ENCODE measurements around the gene CLCN7.

Gene CLCN7

GRCh38 chr16:1446296-1447080 lies 28.3 kb downstream of the CLCN7 start:
- Histone ChIP-seq H3K36me3 (ENCODE audit: low read depth) (no peaks in the 10 kb centered on the region), H3K4me1 (ENCODE audit: insufficient read depth, poor library complexity, severe bottlenecking) (no peaks in the 10 kb centered on the region), H3K9me3 (ENCODE audit: severe bottlenecking) (no peaks in the 10 kb centered on the region), H3K27ac (ENCODE audit: poor library complexity, severe bottlenecking) (no peak overlapping the region), H3K27me3 (ENCODE audit: insufficient read depth, poor library complexity, severe bottlenecking) (no peaks in the 10 kb centered on the region), H3K4me3 (ENCODE audit: severe bottlenecking) (no peak overlapping the region)
- no peak for ATAC-seq (ENCODE audit: low read depth)
- DNase-seq (ENCODE audit: low spot score) = no peak
- TF ChIP-seq CTCF (IDR thresholded peaks at IDR 0.05; ENCODE audit: poor library complexity, severe bottlenecking) = no peak

GRCh38 chr16:1445518-1446203 lies 29.2 kb downstream of the CLCN7 start:
- TF ChIP-seq CTCF (IDR thresholded peaks at IDR 0.05; ENCODE audit: poor library complexity, severe bottlenecking) = no peak
- DNase-seq (ENCODE audit: low spot score) = no peak
- Histone ChIP-seq H3K4me3 (ENCODE audit: severe bottlenecking) (no peak overlapping the region), H3K4me1 (ENCODE audit: insufficient read depth, poor library complexity, severe bottlenecking) (no peaks in the 10 kb centered on the region), H3K9me3 (ENCODE audit: severe bottlenecking) (no peaks in the 10 kb centered on the region), H3K27ac (ENCODE audit: poor library complexity, severe bottlenecking) (no peak overlapping the region), H3K27me3 (ENCODE audit: insufficient read depth, poor library complexity, severe bottlenecking) (no peaks in the 10 kb centered on the region), H3K36me3 (ENCODE audit: low read depth) (no peaks in the 10 kb centered on the region)
- no peak for ATAC-seq (ENCODE audit: low read depth)

- Histone ChIP-seq H3K27ac (ENCODE audit: poor library complexity, severe bottlenecking) (no peak overlapping the region), H3K4me1 (ENCODE audit: insufficient read depth, poor library complexity, severe bottlenecking) (no peaks in the 10 kb centered on the region), H3K4me3 (ENCODE audit: severe bottlenecking) (no peak overlapping the region), H3K27me3 (ENCODE audit: insufficient read depth, poor library complexity, severe bottlenecking) (no peaks in the 10 kb centered on the region), H3K9me3 (ENCODE audit: severe bottlenecking) (no peaks in the 10 kb centered on the region), H3K36me3 (ENCODE audit: low read depth) (no peaks in the 10 kb centered on the region)
- no peak for TF ChIP-seq CTCF (IDR thresholded peaks at IDR 0.05; ENCODE audit: poor library complexity, severe bottlenecking)
- DNase-seq (ENCODE audit: low spot score) = no peak
- ATAC-seq (ENCODE audit: low read depth) = no peak
Measured at GRCh38 chr16:1444730-1445517, 29.9 kb downstream of the CLCN7 start.

GRCh38 chr16:1443980-1444729 lies 30.7 kb downstream of the CLCN7 start, which contains the start of gene CCDC154:
TSS of gene CCDC154 (minus strand) at chr16:1444556. CDS start at chr16:1444322, 234 bp downstream.
- Histone ChIP-seq H3K9me3 (ENCODE audit: severe bottlenecking) (no peaks in the 10 kb centered on the region), H3K27ac (ENCODE audit: poor library complexity, severe bottlenecking) (no peak within 1 kb of the TSS), H3K27me3 (ENCODE audit: insufficient read depth, poor library complexity, severe bottlenecking) (no peaks in the 10 kb centered on the region), H3K36me3 (ENCODE audit: low read depth) (no peaks in the 10 kb centered on the region), H3K4me3 (ENCODE audit: severe bottlenecking) (no peak within 1 kb of the TSS), H3K4me1 (ENCODE audit: insufficient read depth, poor library complexity, severe bottlenecking) (no peaks in the 10 kb centered on the region)
- ATAC-seq (ENCODE audit: low read depth) = no peak
- TF ChIP-seq CTCF (IDR thresholded peaks at IDR 0.05; ENCODE audit: poor library complexity, severe bottlenecking) = no peak
- DNase-seq (ENCODE audit: low spot score) = no peak

All from RWPE2 (cell line).